AG10803 (cell line): ENCODE data around the gene FBXO24.
A peak's percentile ranks its signal among the peaks of the same experiment; 100 is the strongest.

Experiments
- DNase-seq: peaks from one replicate; pipeline ENCODE4 v3.0.0; 2010; ENCODE audit warnings: low read depth
- H3K4me3 ChIP-seq: 2 replicates; pipeline ENCODE4 v1.5.1; 2011; ENCODE audit warnings: mild to moderate bottlenecking, low read length, control low read depth
- TF ChIP-seq, protein P1 (sequence below): conservative IDR thresholded peaks from 2 replicates; pipeline ENCODE4 v1.5.1; 2011; ENCODE audit warnings: mild to moderate bottlenecking, low read length, control low read depth, inconsistent platforms

Gene FBXO24

GRCh38 chr7:100567031-100567730 is 18.9 kb upstream of the FBXO24 start:
- DNase-seq: no peak
- TF ChIP-seq, protein P1, sequence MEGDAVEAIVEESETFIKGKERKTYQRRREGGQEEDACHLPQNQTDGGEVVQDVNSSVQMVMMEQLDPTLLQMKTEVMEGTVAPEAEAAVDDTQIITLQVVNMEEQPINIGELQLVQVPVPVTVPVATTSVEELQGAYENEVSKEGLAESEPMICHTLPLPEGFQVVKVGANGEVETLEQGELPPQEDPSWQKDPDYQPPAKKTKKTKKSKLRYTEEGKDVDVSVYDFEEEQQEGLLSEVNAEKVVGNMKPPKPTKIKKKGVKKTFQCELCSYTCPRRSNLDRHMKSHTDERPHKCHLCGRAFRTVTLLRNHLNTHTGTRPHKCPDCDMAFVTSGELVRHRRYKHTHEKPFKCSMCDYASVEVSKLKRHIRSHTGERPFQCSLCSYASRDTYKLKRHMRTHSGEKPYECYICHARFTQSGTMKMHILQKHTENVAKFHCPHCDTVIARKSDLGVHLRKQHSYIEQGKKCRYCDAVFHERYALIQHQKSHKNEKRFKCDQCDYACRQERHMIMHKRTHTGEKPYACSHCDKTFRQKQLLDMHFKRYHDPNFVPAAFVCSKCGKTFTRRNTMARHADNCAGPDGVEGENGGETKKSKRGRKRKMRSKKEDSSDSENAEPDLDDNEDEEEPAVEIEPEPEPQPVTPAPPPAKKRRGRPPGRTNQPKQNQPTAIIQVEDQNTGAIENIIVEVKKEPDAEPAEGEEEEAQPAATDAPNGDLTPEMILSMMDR: no peak
- no peak overlapping the region for H3K4me3 ChIP-seq

GRCh38 chr7:100567751-100568175 is 18.4 kb upstream of the FBXO24 start:
- TF ChIP-seq, protein P1: no peak
- DNase-seq: no peak
- H3K4me3 ChIP-seq: no peak overlapping the region

DNA sequence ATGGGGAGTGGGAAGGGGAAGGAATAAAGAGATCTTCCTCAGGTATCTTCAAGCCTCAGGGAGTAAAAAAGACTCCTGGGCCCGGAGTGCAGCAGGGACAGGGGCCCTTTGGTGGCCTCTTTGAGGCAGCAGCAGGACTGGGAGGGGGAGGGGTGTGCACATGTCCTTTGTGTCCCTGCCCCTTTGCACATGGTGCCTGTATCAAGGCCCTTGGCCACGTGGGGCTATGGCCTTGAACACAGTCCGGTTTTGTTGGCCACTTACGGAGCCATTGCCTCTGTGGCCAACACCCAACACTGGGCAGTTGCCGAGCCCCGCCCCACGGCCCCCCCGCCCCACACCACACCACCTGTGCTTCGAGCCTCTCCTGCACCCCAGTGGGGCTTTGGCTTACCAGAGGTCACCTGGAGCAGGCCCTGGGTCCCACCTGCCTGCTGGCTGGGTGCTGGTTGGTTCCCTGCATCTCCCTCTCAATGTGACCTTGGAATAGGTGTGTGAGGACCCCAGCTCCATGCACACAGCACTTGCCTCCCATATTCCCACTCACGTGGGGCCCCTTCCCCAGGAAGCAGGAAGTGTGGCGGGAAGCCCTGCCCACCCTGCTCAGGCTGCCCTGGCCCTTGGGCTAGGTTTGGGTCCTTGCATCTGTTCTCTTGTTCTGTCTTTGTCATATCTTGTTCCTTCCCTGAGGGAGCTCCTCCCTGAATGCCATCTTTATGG is 17.8 kb upstream of the FBXO24 start:
- H3K4me3 ChIP-seq: no peak overlapping the region
- no peak for DNase-seq
- TF ChIP-seq, protein P1: no peak

GRCh38 chr7:100568896-100569844 is 17.0 kb upstream of the FBXO24 start:
- TF ChIP-seq, protein P1: peak; percentile 37
- no peak for DNase-seq
- H3K4me3 ChIP-seq: no peak overlapping the region

DNA sequence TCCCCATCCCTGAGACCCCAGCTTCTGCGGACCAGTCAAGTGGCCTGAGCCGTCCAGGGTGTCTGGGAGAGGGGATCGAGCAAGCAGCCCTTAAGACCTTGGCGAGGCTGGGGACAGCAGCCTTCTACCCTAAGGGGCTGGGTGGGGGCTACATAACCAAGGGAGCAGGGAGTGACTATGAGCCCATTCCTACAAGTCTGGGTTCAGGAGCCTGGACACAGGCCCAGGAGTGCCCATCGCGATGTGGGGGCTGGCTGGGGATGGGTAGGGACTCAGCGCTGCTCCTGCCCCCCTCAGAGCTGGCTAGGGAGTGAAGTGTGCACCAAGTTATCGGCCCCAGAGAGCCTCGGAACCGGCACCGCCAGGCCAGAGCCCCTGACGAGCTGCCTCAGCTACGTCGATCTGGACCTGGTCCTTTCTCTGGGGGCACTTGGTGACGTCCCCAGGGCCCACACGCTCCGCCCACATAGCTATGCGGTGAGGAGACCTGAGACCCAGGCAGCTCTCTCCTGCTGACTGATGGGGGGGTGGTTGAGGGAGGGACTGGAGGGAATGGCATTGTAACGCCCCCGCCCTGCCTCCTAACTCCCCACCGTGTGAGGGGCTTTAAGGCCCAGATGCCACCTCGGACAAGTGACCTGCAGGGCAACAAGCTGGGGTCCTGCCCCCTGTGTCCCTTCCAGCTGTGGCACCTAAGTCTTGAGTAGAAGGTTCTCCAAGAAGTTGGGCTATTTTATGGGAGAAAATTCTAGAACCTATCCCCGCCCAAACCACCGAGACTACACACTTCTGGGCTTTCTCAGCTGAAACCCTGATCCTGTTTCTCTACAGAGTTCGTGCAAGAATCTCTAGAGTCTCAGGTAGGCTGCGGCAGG is 14.9 kb upstream of the FBXO24 start:
- TF ChIP-seq, protein P1: no peak
- no peak for DNase-seq
- H3K4me3 ChIP-seq: no peak overlapping the region

DNA sequence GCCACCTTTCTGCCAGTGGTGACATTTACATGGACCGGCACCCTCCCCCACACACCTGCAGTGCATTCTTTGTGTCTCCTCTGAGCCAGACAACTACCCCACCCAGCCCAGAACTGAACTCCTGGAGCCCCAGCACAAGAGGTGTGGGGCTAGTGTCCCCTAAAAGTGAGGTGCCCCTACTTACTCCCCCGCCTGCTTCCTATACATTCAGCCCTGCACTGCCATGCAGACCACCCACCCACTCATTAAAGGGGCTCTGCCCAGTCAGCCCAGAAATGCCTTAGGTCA is 14.4 kb upstream of the FBXO24 start:
- no peak overlapping the region for H3K4me3 ChIP-seq
- no peak for DNase-seq
- TF ChIP-seq, protein P1: no peak
